Breast epithelium (tissue), 4 donors: Measurements from ENCODE around the gene CLEC5A. TPM values are rescaled to one million over a fixed set of nuclear protein-coding genes. Genes with fewer than 3 reads are reported as not detected.

Experiments used
- DNase-seq, 2 donors: peaks; one replicate each; pipeline ENCODE4 v3.0.0-alpha.2; 2019; ENCODE audit warnings: low spot score in 2 of 2
- H3K27ac ChIP-seq, 2 donors: fragments of 200-600 bp; sonication (generic) in 1 of 2; one replicate each; pipeline ENCODE4 v1.5.1; 2016 to 2019; ENCODE audit warnings: mild to moderate bottlenecking in 1 of 2
- H3K27me3 ChIP-seq, 2 donors: fragments of 200-600 bp; sonication (generic) in 1 of 2; one replicate each; pipeline versions ENCODE4 v1.5.1 to v1.6.0; 2017 to 2019; ENCODE audit warnings: control low read depth in 1 of 2, mild to moderate bottlenecking in 1 of 2
- H3K36me3 ChIP-seq: fragments of 200-600 bp; one replicate; pipeline ENCODE4 v1.5.1; 2019
- H3K4me1 ChIP-seq, 2 donors: fragments of 200-600 bp; sonication (generic); one replicate each; pipeline ENCODE4 v1.5.1; 2016 to 2019; ENCODE audit warnings: control low read depth in 1 of 2
- H3K4me3 ChIP-seq, 3 donors: fragments of 200-600 bp; sonication (generic); 1 replicate in 2 of 3; 2 replicates in 1 of 3; pipeline ENCODE4 v1.5.1; 2016 to 2019; ENCODE audit warnings: mild to moderate bottlenecking in 3 of 3, moderate library complexity in 2 of 3
- H3K9me3 ChIP-seq, 2 donors: fragments of 200-600 bp; sonication (generic) in 1 of 2; one replicate each; pipeline ENCODE4 v1.5.1; 2016 to 2019; ENCODE audit warnings: control low read depth in 1 of 2
- POLR2A ChIP-seq: fragments of 450-650 bp; IDR thresholded peaks from one replicate; pipeline ENCODE4 v1.6.1; 2016; ENCODE audit warnings: antibody characterized with exemption, mild to moderate bottlenecking, moderate library complexity
- POLR2AphosphoS5 ChIP-seq, 3 donors: sonication (generic); formaldehyde crosslinking; IDR thresholded peaks; one replicate each; pipeline ENCODE4 v1.6.1; 2017; ENCODE audit warnings: antibody characterized with exemption in 3 of 3
- intact Hi-C: fragments of 100-400 bp; cut with DNase I; formaldehyde crosslinking; loops from one replicate; pipeline ENCODE4 v1.15.1; 2023; ENCODE audit warnings: low total_unique reads
- total RNA-seq, 3 donors: library from RNA; depleted of rRNA; stranded (reverse); fragments of >200 nt; gene quantifications; one replicate each; pipeline ENCODE4 v1.1.0, GENCODE V29; 2016
- TF ChIP-seq, protein P1 (sequence below), 3 donors: fragments of 450-650 bp; IDR thresholded peaks; one replicate each; pipeline ENCODE4 v1.5.1; 2016 to 2017; ENCODE audit warnings: antibody characterized with exemption in 3 of 3, mild to moderate bottlenecking in 3 of 3, moderate library complexity in 3 of 3

CLEC5A gene
- total RNA-seq, 3 donors from 2014 or later, result 1.6 to 3.2 TPM; not detected in 1

DNA sequence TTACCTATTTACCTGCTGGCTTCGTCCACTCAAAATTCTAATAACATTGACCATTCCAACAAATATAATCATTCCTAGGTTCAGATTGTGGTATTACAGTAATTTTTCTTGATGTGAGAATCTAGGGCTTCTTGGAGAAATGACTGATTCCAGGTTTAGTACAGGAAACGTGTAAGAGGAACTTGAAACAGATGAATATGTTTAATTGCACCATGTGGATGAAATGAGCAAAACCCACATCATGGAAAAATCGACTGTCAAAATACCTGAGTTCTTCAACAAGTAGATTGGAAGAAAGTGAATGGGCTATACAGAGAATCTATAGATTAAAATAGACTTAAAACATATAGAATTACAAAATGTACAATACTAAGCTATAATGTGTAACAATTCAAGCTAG is 55.4 kb downstream of the CLEC5A start:
- no peaks in the 10 kb centered on the region for H3K9me3 ChIP-seq
- intact Hi-C loops, result no loop called here
- no peak for DNase-seq
- TF ChIP-seq POLR2AphosphoS5 (IDR thresholded peaks at IDR 0.05) (no peak), POLR2A (no peak)
- TF ChIP-seq, protein P1, sequence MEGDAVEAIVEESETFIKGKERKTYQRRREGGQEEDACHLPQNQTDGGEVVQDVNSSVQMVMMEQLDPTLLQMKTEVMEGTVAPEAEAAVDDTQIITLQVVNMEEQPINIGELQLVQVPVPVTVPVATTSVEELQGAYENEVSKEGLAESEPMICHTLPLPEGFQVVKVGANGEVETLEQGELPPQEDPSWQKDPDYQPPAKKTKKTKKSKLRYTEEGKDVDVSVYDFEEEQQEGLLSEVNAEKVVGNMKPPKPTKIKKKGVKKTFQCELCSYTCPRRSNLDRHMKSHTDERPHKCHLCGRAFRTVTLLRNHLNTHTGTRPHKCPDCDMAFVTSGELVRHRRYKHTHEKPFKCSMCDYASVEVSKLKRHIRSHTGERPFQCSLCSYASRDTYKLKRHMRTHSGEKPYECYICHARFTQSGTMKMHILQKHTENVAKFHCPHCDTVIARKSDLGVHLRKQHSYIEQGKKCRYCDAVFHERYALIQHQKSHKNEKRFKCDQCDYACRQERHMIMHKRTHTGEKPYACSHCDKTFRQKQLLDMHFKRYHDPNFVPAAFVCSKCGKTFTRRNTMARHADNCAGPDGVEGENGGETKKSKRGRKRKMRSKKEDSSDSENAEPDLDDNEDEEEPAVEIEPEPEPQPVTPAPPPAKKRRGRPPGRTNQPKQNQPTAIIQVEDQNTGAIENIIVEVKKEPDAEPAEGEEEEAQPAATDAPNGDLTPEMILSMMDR (IDR thresholded peaks at IDR 0.05), result no peak
- no peak overlapping the region for H3K27ac ChIP-seq
- no peak overlapping the region for H3K4me3 ChIP-seq
- H3K4me1 ChIP-seq, result no peaks in the 10 kb centered on the region
- H3K36me3 ChIP-seq, result no peaks in the 10 kb centered on the region
- no peaks in the 10 kb centered on the region for H3K27me3 ChIP-seq

DNA sequence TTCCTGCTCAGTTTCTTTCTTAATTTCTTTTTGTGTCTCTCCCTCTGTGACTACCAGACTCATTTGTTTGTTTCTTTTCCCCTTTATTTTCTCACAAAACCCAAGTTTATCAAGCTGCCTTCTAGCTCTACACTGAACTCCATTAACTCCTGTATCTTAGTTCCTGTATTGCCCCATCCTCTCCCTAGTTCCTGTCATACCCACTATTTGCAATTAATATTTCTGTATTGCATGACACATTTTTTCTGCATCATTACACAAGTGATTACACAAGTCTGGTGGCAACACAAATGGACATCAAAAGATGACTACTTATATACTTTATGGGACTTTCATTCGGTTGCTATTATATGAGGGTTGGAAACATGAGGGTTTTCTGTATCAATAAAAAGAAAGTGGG is 57.5 kb downstream of the CLEC5A start:
- Histone ChIP-seq H3K4me1 (no peaks in the 10 kb centered on the region), H3K4me3 (no peak overlapping the region), H3K27me3 (no peaks in the 10 kb centered on the region), H3K9me3 (no peaks in the 10 kb centered on the region), H3K36me3 (no peaks in the 10 kb centered on the region), H3K27ac (no peak overlapping the region)
- intact Hi-C loops, result no loop called here
- TF ChIP-seq POLR2A (no peak), POLR2AphosphoS5 (IDR thresholded peaks at IDR 0.05) (no peak)
- TF ChIP-seq, protein P1 (IDR thresholded peaks at IDR 0.05), result no peak
- no peak for DNase-seq

DNA sequence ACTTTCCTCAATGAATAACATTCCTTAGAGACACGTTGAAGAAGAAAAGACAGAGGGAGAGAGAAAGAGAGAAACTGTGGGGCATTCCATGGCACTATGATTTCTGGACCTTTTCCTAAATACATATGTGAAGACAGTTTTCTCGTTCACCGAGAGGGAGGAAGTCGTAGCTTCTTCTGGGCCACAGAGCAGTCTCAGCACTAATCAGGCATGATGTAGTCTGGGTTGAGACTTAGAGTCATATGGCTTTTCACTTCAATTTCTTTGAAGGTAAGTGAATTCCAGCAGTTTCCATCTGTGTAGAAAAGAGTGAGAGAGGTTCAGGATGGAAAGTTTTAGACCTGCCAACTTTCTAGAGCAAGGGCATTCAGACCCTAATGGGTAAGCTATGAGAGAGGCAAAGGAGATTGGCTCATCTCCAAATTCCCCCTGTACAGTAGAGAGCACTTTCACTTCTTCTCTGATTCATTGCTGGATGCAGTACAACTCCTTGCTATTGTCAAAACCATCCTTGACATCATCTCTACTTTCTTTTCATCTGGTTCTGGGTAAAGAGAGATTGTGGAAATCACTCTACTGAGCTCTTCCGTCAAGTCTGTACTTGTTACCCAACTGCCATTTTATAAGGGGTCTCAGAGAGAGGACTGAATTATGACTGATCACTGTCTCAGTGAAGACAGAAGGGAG is 62.1 kb downstream of the CLEC5A start:
- H3K27me3 ChIP-seq, result no peaks in the 10 kb centered on the region
- no peaks in the 10 kb centered on the region for H3K4me1 ChIP-seq
- intact Hi-C loops, result no loop called here
- peaks cover 3 to 6% of the 10 kb centered on the region in 2 donors for H3K9me3 ChIP-seq
- TF ChIP-seq POLR2AphosphoS5 (IDR thresholded peaks at IDR 0.05) (no peak), POLR2A (no peak)
- TF ChIP-seq, protein P1 (IDR thresholded peaks at IDR 0.05), result no peak
- no peaks in the 10 kb centered on the region for H3K36me3 ChIP-seq
- no peak overlapping the region for H3K4me3 ChIP-seq
- no peak for DNase-seq
- H3K27ac ChIP-seq, result no peak overlapping the region

DNA sequence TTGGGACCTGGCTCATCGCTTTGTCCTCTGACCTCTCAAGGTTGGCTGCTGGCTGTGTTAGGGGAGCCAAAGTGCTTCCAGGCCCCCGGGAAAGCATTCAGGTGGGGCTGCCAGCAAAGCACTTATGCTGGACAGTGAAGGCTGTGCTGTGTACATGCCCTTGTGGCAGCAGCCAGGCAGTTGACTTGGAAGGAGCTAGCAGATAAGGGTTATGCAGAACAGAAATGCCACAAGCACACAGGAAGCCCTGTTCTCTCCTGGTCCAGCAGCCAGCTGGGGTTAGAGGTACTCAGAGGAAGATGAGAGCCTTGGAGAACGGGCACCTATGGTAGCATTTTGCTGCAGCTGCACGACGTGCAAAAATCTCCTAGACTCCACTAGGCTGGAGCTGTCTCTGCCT is 65.8 kb downstream of the CLEC5A start:
- Histone ChIP-seq H3K36me3 (no peaks in the 10 kb centered on the region), H3K27me3 (no peaks in the 10 kb centered on the region), H3K27ac (no peak overlapping the region), H3K4me3 (no peak overlapping the region), H3K4me1 (no peaks in the 10 kb centered on the region), H3K9me3 (peaks cover 6 to 13% of the 10 kb centered on the region in 2 donors)
- intact Hi-C loops, result no loop called here
- DNase-seq, result no peak
- TF ChIP-seq POLR2A, result no peak
- TF ChIP-seq, protein P1 (IDR thresholded peaks at IDR 0.05), result no peak
- no peak for TF ChIP-seq POLR2AphosphoS5 (IDR thresholded peaks at IDR 0.05)

DNA sequence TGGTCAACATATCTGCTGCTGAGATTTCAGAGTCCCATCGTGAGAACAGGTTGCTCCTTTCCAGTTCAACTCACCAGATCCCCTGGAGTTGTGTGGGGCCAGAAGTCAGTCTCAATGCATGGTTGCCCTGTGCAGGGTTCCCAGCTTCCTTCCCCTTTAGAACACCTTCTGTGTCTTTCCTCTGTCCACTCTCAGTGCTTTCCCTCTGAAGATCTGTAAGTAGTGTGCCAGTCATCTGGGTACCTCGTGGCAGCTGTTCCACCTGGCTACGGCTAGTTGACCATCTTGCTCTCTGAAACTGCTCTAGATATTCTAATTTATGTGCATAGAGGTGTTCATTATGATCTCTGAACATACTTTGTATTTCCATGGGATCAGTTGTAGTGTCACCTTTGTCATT is 69.4 kb downstream of the CLEC5A start:
- Histone ChIP-seq H3K36me3 (no peaks in the 10 kb centered on the region), H3K27me3 (no peaks in the 10 kb centered on the region), H3K9me3 (peaks cover 6 to 10% of the 10 kb centered on the region in 2 donors), H3K27ac (no peak overlapping the region), H3K4me1 (no peaks in the 10 kb centered on the region), H3K4me3 (no peak overlapping the region)
- intact Hi-C loops, result no loop called here
- no peak for DNase-seq
- TF ChIP-seq, protein P1 (IDR thresholded peaks at IDR 0.05), result no peak
- TF ChIP-seq POLR2A (no peak), POLR2AphosphoS5 (IDR thresholded peaks at IDR 0.05) (no peak)

Other genes starting within 250 kb of the CLEC5A start
- 10 to 100 TPM; 14.1 to 49.2 (median 32.1) TPM for gene DENND11, start 244.8 kb downstream of the CLEC5A start, total RNA-seq
- gene WEE2, start 238.6 kb downstream of the CLEC5A start, total RNA-seq, result not detected
- gene SSBP1, start 208.6 kb downstream of the CLEC5A start, total RNA-seq, result 100 to 1,000 TPM in 2 of 3 donors, 10 to 100 TPM in 1; 93.4 to 114 (median 112) TPM
- gene TAS2R3, start 182.9 kb downstream of the CLEC5A start, total RNA-seq, result 1 to 10 TPM; 2.2 to 4.8 (median 3.9) TPM
- 1 to 10 TPM; 1.9 to 4.2 (median 2.0) TPM for gene TAS2R4, start 170.3 kb downstream of the CLEC5A start, total RNA-seq
- gene TAS2R5, start 156.8 kb downstream of the CLEC5A start, total RNA-seq, result 10 to 100 TPM in 1 of 3 donors, 1 to 10 TPM in 2; 2.0 to 10.8 (median 2.4) TPM
- gene PRSS37, start 105.5 kb downstream of the CLEC5A start, total RNA-seq, result not detected
- gene OR9A4, start 30.6 kb downstream of the CLEC5A start, total RNA-seq, result under 1 TPM in 1 of 3 donors, not detected in 2; 0.66 TPM
- gene TAS2R38, start 26.8 kb upstream of the CLEC5A start, total RNA-seq, result not detected
- gene MGAM, start 48.9 kb upstream of the CLEC5A start, total RNA-seq, result 1 to 10 TPM in 1 of 3 donors, under 1 TPM in 2; 0.32 to 7.0 (median 0.66) TPM
- gene MGAM2, start 164.7 kb upstream of the CLEC5A start, total RNA-seq, result 1 to 10 TPM in 2 of 3 donors, under 1 TPM in 1; under 0.01 to 2.9 (median 2.3) TPM